Heart right ventricle (tissue), 16 donors: ENCODE results near the gene BPIFB6. TPM values are rescaled to one million over a fixed set of nuclear protein-coding genes. Genes with fewer than 3 reads are reported as not detected.

ENCODE experiments used
- ATAC-seq, 8 donors: fragments of 200-7000 bp; cut with Tn5 transposase; one replicate each; pipeline ENCODE4 v1.9.1; 2020; ENCODE audit warnings: mild to moderate bottlenecking in 8 of 8, moderate library complexity in 8 of 8, moderate number of reproducible peaks in 1 of 8
- DNase-seq, 2 donors: peaks; one replicate each; pipeline ENCODE4 v3.0.0-alpha.2; 2020
- H3K27ac ChIP-seq, 10 donors: fragments of 200-600 bp; sonication (generic) in 2 of 10; one replicate each; pipeline versions ENCODE4 v1.5.0 to v1.8.0; 2020 to 2022; ENCODE audit warnings: mild to moderate bottlenecking in 3 of 10
- H3K27me3 ChIP-seq, 7 donors: fragments of 200-600 bp; one replicate each; pipeline ENCODE4 v1.8.0; 2021 to 2022; ENCODE audit warnings: mild to moderate bottlenecking in 2 of 7
- H3K36me3 ChIP-seq, 9 donors: fragments of 200-600 bp; sonication (generic) in 1 of 9; one replicate each; pipeline versions ENCODE4 v1.5.0 to v1.8.0; 2020 to 2022; ENCODE audit warnings: mild to moderate bottlenecking in 2 of 9
- H3K4me1 ChIP-seq, 9 donors: fragments of 200-600 bp; sonication (generic) in 1 of 9; one replicate each; pipeline versions ENCODE4 v1.5.0 to v1.8.0; 2020 to 2022; ENCODE audit warnings: mild to moderate bottlenecking in 4 of 9
- H3K4me3 ChIP-seq, 10 donors: fragments of 200-600 bp; sonication (generic) in 2 of 10; one replicate each; pipeline versions ENCODE4 v1.5.0 to v1.8.0; 2020 to 2022; ENCODE audit warnings: mild to moderate bottlenecking in 7 of 10, moderate library complexity in 2 of 10
- H3K9me3 ChIP-seq, 11 donors: fragments of 200-600 bp in 10 of 11; sonication (generic) in 2 of 11; one replicate each; pipeline versions ENCODE4 v1.5.0 to v1.8.0; 2013 to 2022; ENCODE audit warnings: mild to moderate bottlenecking in 2 of 11, control low read depth in 1 of 11, moderate library complexity in 1 of 11
- WGBS, 2 donors: extraction: QIAGEN DNeasy Blood & Tissue Kit; methylation state at CpG; one replicate each; pipeline ENCODE4 v1.1.7; 2013; ENCODE audit warnings: inconsistent platforms in 1 of 2; 5-methylcytosine and 5-hydroxymethylcytosine counted together
- intact Hi-C, 10 donors: fragments of 100-400 bp; cut with DNase I; formaldehyde crosslinking; loops; one replicate each; pipeline versions ENCODE4 v1.11.1 to v1.14.2; 2022
- polyA plus RNA-seq, 2 donors: library from polyadenylated mRNA; stranded (reverse); fragments of 200-250 nt; gene quantifications; one replicate each; pipeline ENCODE4 v1.2.3, GENCODE V29; 2013
- total RNA-seq, 10 donors: library from RNA; stranded (reverse); fragmentation: NEBNext Ultra II Directional in 3 of 10; extraction: Animal tissue kit (Norgen Biotek cat#: 25700) in 3 of 10; gene quantifications; one replicate each; pipeline versions ENCODE4 v1.2.1 to v1.2.4, GENCODE V29; 2021 to 2023
- TF ChIP-seq, protein P1 (sequence below), 9 donors: fragments of 200-600 bp; sonication (generic) in 2 of 9; IDR thresholded peaks; one replicate each; pipeline versions ENCODE4 v1.5.0 to v1.8.0; 2021 to 2022; ENCODE audit warnings: antibody characterized with exemption in 9 of 9, mild to moderate bottlenecking in 5 of 9, moderate library complexity in 1 of 9
- donor health status: Arrhythmogenic right ventricular cardiomyopathy.
- donor health status: ischemic (EF 13 %, LVEDD 7.1; RV severe dilation, severe dysfunction).
- donor health status: healthy with polysubstance abuse.
- donor health status: DM: no; HTN: yes; CAD: no.
- donor health status: DM: no; HTN: no; CAD: no.
- donor health status: ischemic (EF 25% LVEDD 6.9; RV normal size, moderate dysfunction).
- donor health status: ischemic (EF 25% LVEDD 5.7; RV mildly dilated, moderate dysfunction).
- donor health status: healthy.
- donor health status: DM: yes; HTN: yes; CAD: no.
- donor health status: Ischemic cardiomyopathy.
- donor health status: ischemic (EF 35%, LVEDD 5.7; RV mildly dilated, moderate dysfunction).
- donor health status: nonischemic (EF 11% LVEDD 7.7; RV severe dilation, severe dysfunction).
- donor health status: DM: yes; HTN: yes; CAD: no.
- donor health status: PGD.
- donor health status: ischemic (EF 29% LVEDD 5.4; RV normal size, mild dysfunction).
- donor health status: nonischemic (EF 23%, LVEDD 6.1; RV moderate dilation, normal function).

The BPIFB6 gene
- total and polyA plus RNA-seq, 12 donors = not detected

DNA sequence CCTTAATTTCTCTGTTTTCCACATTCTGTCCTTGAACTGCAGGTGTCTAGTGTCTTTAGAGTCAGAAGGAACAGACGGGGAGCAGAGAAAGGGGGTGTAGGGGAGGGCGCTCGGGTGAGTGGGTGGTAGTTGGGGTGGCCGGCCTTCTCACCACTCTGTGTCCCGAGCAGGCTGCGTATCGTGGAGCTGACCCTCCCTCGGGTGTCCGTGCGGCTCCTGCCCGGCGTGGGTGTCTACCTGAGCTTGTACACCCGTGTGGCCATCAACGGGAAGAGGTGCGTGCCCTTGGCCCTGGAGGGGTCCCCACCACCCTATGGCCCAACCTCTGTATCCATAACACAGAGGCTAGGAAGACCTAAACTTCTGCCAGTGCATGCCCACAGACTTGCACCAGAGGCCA lies 53.3 kb downstream of the BPIFB6 start:
- DNase-seq (no peak), ATAC-seq (no peak)
- Histone ChIP-seq H3K4me3 (no peak overlapping the region), H3K4me1 (no peaks in the 10 kb centered on the region), H3K36me3 (no peaks in the 10 kb centered on the region), H3K9me3 (no peaks in the 10 kb centered on the region), H3K27ac (no peak overlapping the region), H3K27me3 (peaks cover 0 to 15% (median 3%) of the 10 kb centered on the region in 7 donors)
- WGBS, 2 donors = 87 to 92% methylated on average over 15 of the region's 15 CpGs
- TF ChIP-seq, protein P1, sequence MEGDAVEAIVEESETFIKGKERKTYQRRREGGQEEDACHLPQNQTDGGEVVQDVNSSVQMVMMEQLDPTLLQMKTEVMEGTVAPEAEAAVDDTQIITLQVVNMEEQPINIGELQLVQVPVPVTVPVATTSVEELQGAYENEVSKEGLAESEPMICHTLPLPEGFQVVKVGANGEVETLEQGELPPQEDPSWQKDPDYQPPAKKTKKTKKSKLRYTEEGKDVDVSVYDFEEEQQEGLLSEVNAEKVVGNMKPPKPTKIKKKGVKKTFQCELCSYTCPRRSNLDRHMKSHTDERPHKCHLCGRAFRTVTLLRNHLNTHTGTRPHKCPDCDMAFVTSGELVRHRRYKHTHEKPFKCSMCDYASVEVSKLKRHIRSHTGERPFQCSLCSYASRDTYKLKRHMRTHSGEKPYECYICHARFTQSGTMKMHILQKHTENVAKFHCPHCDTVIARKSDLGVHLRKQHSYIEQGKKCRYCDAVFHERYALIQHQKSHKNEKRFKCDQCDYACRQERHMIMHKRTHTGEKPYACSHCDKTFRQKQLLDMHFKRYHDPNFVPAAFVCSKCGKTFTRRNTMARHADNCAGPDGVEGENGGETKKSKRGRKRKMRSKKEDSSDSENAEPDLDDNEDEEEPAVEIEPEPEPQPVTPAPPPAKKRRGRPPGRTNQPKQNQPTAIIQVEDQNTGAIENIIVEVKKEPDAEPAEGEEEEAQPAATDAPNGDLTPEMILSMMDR (IDR thresholded peaks at IDR 0.05) = no peak
- intact Hi-C loops = no loop called here

DNA sequence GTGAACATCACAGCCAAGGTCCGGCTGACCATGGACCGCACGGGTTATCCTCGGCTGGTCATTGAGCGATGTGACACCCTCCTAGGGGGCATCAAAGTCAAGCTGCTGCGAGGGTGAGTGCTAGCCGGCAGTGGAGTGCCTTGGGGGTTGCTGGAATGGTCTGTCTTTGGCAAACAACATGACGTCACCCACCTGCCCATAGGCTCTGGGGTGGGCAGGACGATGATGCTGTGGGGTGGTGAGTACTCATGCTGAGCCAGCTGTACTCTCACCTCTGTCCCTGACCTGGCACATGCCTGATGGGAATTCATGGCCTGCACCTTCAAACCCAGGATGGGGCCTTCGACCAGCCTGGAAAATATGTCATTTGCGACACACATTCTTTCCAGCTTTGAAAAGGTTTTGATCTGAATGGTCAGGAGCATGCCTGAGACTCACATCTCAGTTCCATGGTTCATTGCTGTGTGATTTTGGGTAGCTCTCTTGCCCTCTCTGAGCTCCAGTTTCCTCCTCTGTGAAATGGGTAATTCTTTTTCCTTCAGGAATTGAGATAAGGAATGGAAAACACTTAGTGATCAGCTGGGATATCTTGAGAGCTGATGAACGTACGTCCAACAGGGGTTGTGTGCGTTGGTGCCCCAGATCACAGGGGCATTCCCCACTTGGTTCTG lies 54.7 kb downstream of the BPIFB6 start:
- Histone ChIP-seq H3K9me3 (no peaks in the 10 kb centered on the region), H3K4me3 (no peak overlapping the region), H3K27me3 (peaks cover 0 to 21% (median 3%) of the 10 kb centered on the region in 7 donors), H3K36me3 (no peaks in the 10 kb centered on the region), H3K4me1 (no peaks in the 10 kb centered on the region), H3K27ac (no peak overlapping the region)
- DNase-seq (no peak), ATAC-seq (no peak)
- WGBS, 2 donors = 80 to 82% methylated on average over 14 of the region's 14 CpGs
- TF ChIP-seq, protein P1 (IDR thresholded peaks at IDR 0.05) = no peak
- intact Hi-C loops = no loop called here

DNA sequence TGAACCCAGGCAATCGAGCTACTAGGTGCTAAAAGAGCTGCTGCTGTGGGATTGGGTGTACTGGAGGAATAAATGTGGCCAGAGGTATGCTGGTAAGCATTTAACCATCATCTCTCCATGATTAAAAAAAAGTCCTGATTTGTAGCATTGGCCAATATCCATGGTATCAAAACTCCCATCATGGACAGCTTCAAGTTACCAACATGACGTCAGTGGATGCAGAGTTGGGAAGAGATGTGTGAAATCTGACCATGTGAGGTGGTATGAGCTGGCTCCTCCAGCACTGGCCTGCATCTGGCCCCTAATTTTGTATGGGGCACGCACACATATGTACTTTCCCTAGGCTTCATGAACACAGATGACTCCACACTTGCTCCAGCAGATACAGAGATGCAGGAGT lies 59.7 kb downstream of the BPIFB6 start:
- intact Hi-C loops = loop anchor here in 7 of 10 donors (5.0 to 10.0 kb wide), 4 partner anchors 184 to 416 kb away; partner anchors contain the start of gene C20orf203 (in 1 of the 7)
- no peaks in the 10 kb centered on the region for H3K4me1 ChIP-seq
- TF ChIP-seq, protein P1 (IDR thresholded peaks at IDR 0.05) = no peak
- peaks cover 0 to 23% (median 0%) of the 10 kb centered on the region in 7 donors for H3K27me3 ChIP-seq
- ATAC-seq (no peak), DNase-seq (no peak)
- 68 to 73% methylated on average over 3 of the region's 3 CpGs for WGBS, 2 donors
- no peaks in the 10 kb centered on the region for H3K9me3 ChIP-seq
- no peak overlapping the region for H3K27ac ChIP-seq
- no peak overlapping the region for H3K4me3 ChIP-seq
- H3K36me3 ChIP-seq = no peaks in the 10 kb centered on the region

GRCh38 chr20:33091693-33092092 lies 60.2 kb downstream of the BPIFB6 start:
- TF ChIP-seq, protein P1 (IDR thresholded peaks at IDR 0.05) = no peak
- Histone ChIP-seq H3K4me1 (no peaks in the 10 kb centered on the region), H3K9me3 (no peaks in the 10 kb centered on the region), H3K4me3 (no peak overlapping the region), H3K27me3 (peaks cover 0 to 27% (median 0%) of the 10 kb centered on the region in 7 donors), H3K36me3 (no peaks in the 10 kb centered on the region), H3K27ac (no peak overlapping the region)
- DNase-seq (no peak), ATAC-seq (no peak)
- 87 to 92% methylated on average over 3 of the region's 3 CpGs for WGBS, 2 donors
- intact Hi-C loops = loop anchor here in 8 of 10 donors (2.0 to 10.0 kb wide), 5 partner anchors 184 to 417 kb away; partner anchors contain the start of gene C20orf203 (in 1 of the 8)
